GM23338 (cell line): Measurements from ENCODE around the gene ASPG. TPM values are rescaled to one million over a fixed set of nuclear protein-coding genes. Genes with fewer than 3 reads are reported as not detected.

Source experiments
- ATAC-seq: fragments of 200-7000 bp; cut with Tn5 transposase; 3 replicates; pipeline ENCODE4 v1.9.1; 2020
- DNase-seq: peaks from one replicate; pipeline ENCODE4 v3.0.0-alpha.2; 2015; ENCODE audit warnings: low spot score
- H2AFZ ChIP-seq: fragments of 200-600 bp; sonication (generic); 2 replicates; pipeline ENCODE4 v1.8.0; 2016; ENCODE audit warnings: antibody characterized with exemption, mild to moderate bottlenecking, moderate library complexity
- H3F3A ChIP-seq: fragments of 200-600 bp; sonication (generic); replicated peaks from 2 replicates; pipeline ENCODE4 v1.8.0; 2017; ENCODE audit warnings: antibody characterized with exemption, mixed run types, low read depth
- H3K27ac ChIP-seq: fragments of 200-600 bp; sonication (generic); 2 replicates; pipeline ENCODE4 v1.6.1; 2016; ENCODE audit warnings: low read depth
- H3K27me3 ChIP-seq: fragments of 200-600 bp; sonication (generic); 2 replicates; pipeline ENCODE4 v1.8.0; 2016; ENCODE audit warnings: mild to moderate bottlenecking, mixed run types, moderate library complexity; ENCODE audit not compliant: insufficient read depth
- H3K36me3 ChIP-seq: fragments of 200-600 bp; sonication (generic); 2 replicates; pipeline ENCODE4 v1.8.0; 2016; ENCODE audit warnings: mild to moderate bottlenecking; ENCODE audit not compliant: insufficient read depth
- H3K4me1 ChIP-seq: fragments of 200-600 bp; sonication (generic); 2 replicates; pipeline ENCODE4 v1.8.0; 2016; ENCODE audit warnings: mild to moderate bottlenecking, moderate library complexity; ENCODE audit not compliant: insufficient read depth
- H3K4me2 ChIP-seq: fragments of 200-600 bp; sonication (generic); 2 replicates; pipeline ENCODE4 v1.7.1; 2017; ENCODE audit warnings: mixed run types
- H3K4me3 ChIP-seq: fragments of 200-600 bp; sonication (generic); 2 replicates; pipeline ENCODE4 v1.6.1; 2016; ENCODE audit warnings: mixed run types
- H3K79me2 ChIP-seq: fragments of 200-600 bp; sonication (generic); replicated peaks from 2 replicates; pipeline ENCODE4 v1.8.0; 2017; ENCODE audit warnings: mild to moderate bottlenecking; ENCODE audit not compliant: insufficient read depth
- H3K9me2 ChIP-seq: fragments of 200-600 bp; sonication (generic); 2 replicates; pipeline ENCODE4 v1.8.0; 2017; ENCODE audit not compliant: insufficient read depth
- H4K20me1 ChIP-seq: fragments of 200-600 bp; sonication (generic); replicated peaks from 2 replicates; pipeline ENCODE4 v1.8.0; 2017; ENCODE audit warnings: mild to moderate bottlenecking; ENCODE audit not compliant: insufficient read depth
- H3K27ac Mint-ChIP-seq: 2 replicates; pipeline ENCODE4 v1.8.0; 2020; ENCODE audit warnings: inconsistent platforms, mild to moderate bottlenecking, moderate library complexity, mixed read lengths
- H3K27me3 Mint-ChIP-seq: 3 replicates; pipeline ENCODE4 v1.8.0; 2022; ENCODE audit warnings: low read depth, mild to moderate bottlenecking, moderate library complexity, mixed read lengths, inconsistent platforms; ENCODE audit not compliant: insufficient read depth, poor library complexity
- H3K36me3 Mint-ChIP-seq: 3 replicates; pipeline ENCODE4 v1.8.0; 2021; ENCODE audit warnings: low read depth, mild to moderate bottlenecking, inconsistent platforms, moderate library complexity, mixed read lengths
- H3K4me1 Mint-ChIP-seq: 3 replicates; pipeline ENCODE4 v1.8.0; 2020; ENCODE audit warnings: mild to moderate bottlenecking, inconsistent platforms, mixed read lengths
- H3K4me3 Mint-ChIP-seq: 3 replicates; pipeline ENCODE4 v1.8.0; 2021; ENCODE audit warnings: moderate library complexity, mild to moderate bottlenecking, inconsistent platforms, mixed read lengths
- H3K9me3 Mint-ChIP-seq: 3 replicates; pipeline ENCODE4 v1.8.0; 2020; ENCODE audit warnings: moderate library complexity, mild to moderate bottlenecking, inconsistent platforms, mixed read lengths
- CTCF ChIP-seq, 2 experiments: fragments of 200-600 bp in 1 of 2; sonication (generic) in 1 of 2; conservative IDR thresholded peaks; 2 replicates each; pipeline versions ENCODE4 v1.5.1 to v1.6.1; 2016 to 2017; ENCODE audit warnings: antibody characterized with exemption in 2 of 2, low read depth in 2 of 2, mild to moderate bottlenecking in 2 of 2, moderate library complexity in 1 of 2
- ETS1 ChIP-seq: IDR thresholded peaks from 2 replicates; pipeline ENCODE4 v1.6.1; 2016; ENCODE audit warnings: antibody characterized with exemption
- JUNB ChIP-seq: IDR thresholded peaks from one replicate; pipeline ENCODE4 v1.6.1; 2016; ENCODE audit warnings: antibody characterized with exemption; ENCODE audit not compliant: unreplicated experiment
- REST ChIP-seq: IDR thresholded peaks from one replicate; pipeline ENCODE4 v1.6.1; 2018; ENCODE audit warnings: antibody characterized with exemption; ENCODE audit not compliant: unreplicated experiment
- STAT1 ChIP-seq: IDR thresholded peaks from one replicate; pipeline ENCODE4 v1.6.1; 2016; ENCODE audit warnings: antibody characterized with exemption; ENCODE audit not compliant: unreplicated experiment
- ZNF114 ChIP-seq: fragments of 250-450 bp; sonication (Bioruptor Pico); IDR thresholded peaks from 2 replicates; pipeline ENCODE4 v1.5.0; 2020; ENCODE audit warnings: mild to moderate bottlenecking, moderate library complexity
- ZNF331 ChIP-seq: fragments of 250-450 bp; sonication (Bioruptor Pico); IDR thresholded peaks from 2 replicates; pipeline ENCODE4 v1.5.0; 2020; ENCODE audit warnings: low read depth, mild to moderate bottlenecking, moderate library complexity
- ZNF462 ChIP-seq: fragments of 250-450 bp; sonication (Bioruptor Pico); IDR thresholded peaks from 2 replicates; pipeline ENCODE4 v1.5.0; 2020; ENCODE audit warnings: mild to moderate bottlenecking, moderate library complexity
- polyA plus RNA-seq: library from polyadenylated mRNA; unstranded; fragments of >200 nt; fragmentation: Nextera tagmentation; extraction: Ambion mirVana; gene quantifications from 2 replicates; pipeline ENCODE4 v1.2.1, GENCODE V29; 2016
- total RNA-seq: library from RNA; depleted of rRNA; stranded (reverse); fragments of >200 nt; shearing (Covaris generic); gene quantifications from 2 replicates; pipeline ENCODE4 v1.2.3, GENCODE V29; 2014

The ASPG gene
- total and polyA plus RNA-seq, 2 experiments from 2014 or later, result 0.61 to 6.2 TPM

- Mint-ChIP-seq H3K27me3 (peaks cover 2% of the 10 kb centered on the region), H3K27ac (no peak overlapping the region), H3K4me1 (no peaks in the 10 kb centered on the region), H3K4me3 (no peak overlapping the region), H3K36me3 (no peaks in the 10 kb centered on the region), H3K9me3 (no peaks in the 10 kb centered on the region)
- no peaks in the 10 kb centered on the region for H3K79me2 ChIP-seq
- H3K4me3 ChIP-seq, result no peak overlapping the region
- no peaks in the 10 kb centered on the region for H3K9me2 ChIP-seq
- ATAC-seq (no peak), DNase-seq (no peak)
- H3K27ac ChIP-seq, result no peak overlapping the region
- no peaks in the 10 kb centered on the region for H3K4me1 ChIP-seq
- H3K36me3 ChIP-seq, result no peaks in the 10 kb centered on the region
- TF ChIP-seq ZNF114 (CRISPR knock-in tag), result no peak
- no peak for TF ChIP-seq CTCF (conservative IDR thresholded peaks at IDR 0.05; ENCODE audit: low read depth in 2 of 2)
- no peak for TF ChIP-seq ZNF462
- no peak for TF ChIP-seq ETS1
- TF ChIP-seq ZNF331, result no peak
- no peak for TF ChIP-seq STAT1
- TF ChIP-seq JUNB, result no peak
- TF ChIP-seq REST, result no peak
- H3K27me3 ChIP-seq, result no peaks in the 10 kb centered on the region
- no peak overlapping the region; the same call in 1 of the 2 replicates for H2AFZ ChIP-seq
- no peak overlapping the region for H3K4me2 ChIP-seq
- H3F3A ChIP-seq, result no peaks in the 10 kb centered on the region
- no peaks in the 10 kb centered on the region for H4K20me1 ChIP-seq
These were observed 41.5 kb upstream of the ASPG start for GRCh38 chr14:104044016-104044415.
